ENCODE results near the gene DYNC1LI1. TPM values are rescaled to one million over a fixed set of nuclear protein-coding genes. Genes with fewer than 3 reads are reported as not detected.

The DYNC1LI1 gene
- total RNA-seq, 4 donors from 2014 or later, result 60.4 to 64.3 (median 62.8) TPM

Small RNA genes lying within 50 kb of the gene (microRNA-seq; reads per million reads assigned to microRNA genes)
- gene MIR548AY (ENCODE audit: borderline number of aligned reads in 1 of 2, borderline replicate concordance in 2 of 2), result 0 reads per million in 2 donors

Other genes with a start within 250 kb of the DYNC1LI1 start
- 10 to 100 TPM in 3 of 4 donors, 1 to 10 TPM in 1; 9.8 to 12.3 (median 11.4) TPM for gene CMTM7, start 179.0 kb downstream of the DYNC1LI1 start, total RNA-seq
- gene CMTM6, start 68.0 kb downstream of the DYNC1LI1 start, total RNA-seq, result 100 to 1,000 TPM in 2 of 4 donors, 10 to 100 TPM in 2; 63.1 to 284 (median 118) TPM
- gene CNOT10, start 114.3 kb upstream of the DYNC1LI1 start, total RNA-seq, result 10 to 100 TPM; 22.2 to 28.2 (median 24.0) TPM
- gene TRIM71, start 247.1 kb upstream of the DYNC1LI1 start, total RNA-seq, result under 1 TPM in 1 of 4 donors, not detected in 3; 0.03 TPM

Data from lower leg skin (tissue), 4 donors.